DND-41 (cell line): ENCODE data around the gene TM4SF5.

Source experiments
- EZH2 ChIP-seq: IDR thresholded peaks from 3 replicates; pipeline ENCODE4 v1.6.1; 2012; ENCODE audit warnings: borderline replicate concordance, low read depth, mild to moderate bottlenecking, moderate library complexity, low read length, inconsistent platforms; ENCODE audit not compliant: severe bottlenecking
- TF ChIP-seq, protein P1 (sequence below): IDR thresholded peaks from 2 replicates; pipeline ENCODE4 v1.5.1; 2012; ENCODE audit warnings: borderline replicate concordance, low read length, moderate library complexity, mild to moderate bottlenecking; ENCODE audit not compliant: poor library complexity, severe bottlenecking; ENCODE audit errors: extremely low read depth

DNA sequence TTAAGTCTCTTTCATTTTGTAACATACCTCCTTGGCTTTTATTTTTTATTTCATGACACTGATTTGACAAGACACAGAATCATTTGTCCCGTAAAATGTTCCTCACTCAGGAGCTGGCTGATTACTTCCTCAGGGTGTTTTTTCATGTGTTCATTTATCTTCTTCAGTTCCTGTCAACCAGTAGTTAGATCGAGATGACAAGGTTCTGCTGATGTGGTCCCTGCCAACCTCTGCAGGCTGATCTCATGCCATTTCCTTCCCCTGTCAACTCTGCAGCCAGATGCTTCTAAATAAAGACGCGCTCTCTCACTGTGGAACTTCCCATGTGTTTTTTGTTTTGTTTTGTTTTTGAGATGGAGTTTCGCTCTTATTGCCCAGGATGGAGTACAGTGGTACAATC, 23.8 kb upstream of the TM4SF5 start:
- TF ChIP-seq, protein P1, sequence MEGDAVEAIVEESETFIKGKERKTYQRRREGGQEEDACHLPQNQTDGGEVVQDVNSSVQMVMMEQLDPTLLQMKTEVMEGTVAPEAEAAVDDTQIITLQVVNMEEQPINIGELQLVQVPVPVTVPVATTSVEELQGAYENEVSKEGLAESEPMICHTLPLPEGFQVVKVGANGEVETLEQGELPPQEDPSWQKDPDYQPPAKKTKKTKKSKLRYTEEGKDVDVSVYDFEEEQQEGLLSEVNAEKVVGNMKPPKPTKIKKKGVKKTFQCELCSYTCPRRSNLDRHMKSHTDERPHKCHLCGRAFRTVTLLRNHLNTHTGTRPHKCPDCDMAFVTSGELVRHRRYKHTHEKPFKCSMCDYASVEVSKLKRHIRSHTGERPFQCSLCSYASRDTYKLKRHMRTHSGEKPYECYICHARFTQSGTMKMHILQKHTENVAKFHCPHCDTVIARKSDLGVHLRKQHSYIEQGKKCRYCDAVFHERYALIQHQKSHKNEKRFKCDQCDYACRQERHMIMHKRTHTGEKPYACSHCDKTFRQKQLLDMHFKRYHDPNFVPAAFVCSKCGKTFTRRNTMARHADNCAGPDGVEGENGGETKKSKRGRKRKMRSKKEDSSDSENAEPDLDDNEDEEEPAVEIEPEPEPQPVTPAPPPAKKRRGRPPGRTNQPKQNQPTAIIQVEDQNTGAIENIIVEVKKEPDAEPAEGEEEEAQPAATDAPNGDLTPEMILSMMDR = no peak
- no peak for TF ChIP-seq EZH2
